ENCODE results near the gene AGT. TPM values are rescaled to one million over a fixed set of nuclear protein-coding genes. Genes with fewer than 3 reads are reported as not detected.
"Not testable (repeated sequence)": the region's sequence is repeated elsewhere in the genome, so short reads cannot be mapped to it uniquely, and the experiment has no call there.

The AGT gene
- polyA plus RNA-seq, 1 donor = 42.2 TPM

DNA sequence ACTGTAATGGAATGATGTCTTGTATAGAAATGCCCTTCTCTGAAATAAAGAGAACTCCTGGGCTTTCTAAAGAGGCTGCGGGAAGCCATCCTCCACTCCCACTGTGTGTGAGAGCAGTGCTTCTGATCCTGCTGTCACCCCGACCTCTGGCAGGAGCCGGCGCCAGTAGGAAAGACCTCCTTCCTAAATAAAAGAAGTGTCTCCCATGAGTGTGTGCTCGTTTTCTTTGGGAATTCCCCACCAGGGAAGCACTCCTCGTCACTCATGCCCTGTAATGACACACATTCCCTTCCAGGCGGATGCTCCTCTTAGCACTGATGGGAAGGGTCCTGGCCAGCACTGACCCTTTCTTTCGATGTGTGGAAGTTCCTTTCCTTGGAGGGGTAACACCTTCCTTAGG lies 20.1 kb downstream of the AGT start:
- no peak for DNase-seq

DNA sequence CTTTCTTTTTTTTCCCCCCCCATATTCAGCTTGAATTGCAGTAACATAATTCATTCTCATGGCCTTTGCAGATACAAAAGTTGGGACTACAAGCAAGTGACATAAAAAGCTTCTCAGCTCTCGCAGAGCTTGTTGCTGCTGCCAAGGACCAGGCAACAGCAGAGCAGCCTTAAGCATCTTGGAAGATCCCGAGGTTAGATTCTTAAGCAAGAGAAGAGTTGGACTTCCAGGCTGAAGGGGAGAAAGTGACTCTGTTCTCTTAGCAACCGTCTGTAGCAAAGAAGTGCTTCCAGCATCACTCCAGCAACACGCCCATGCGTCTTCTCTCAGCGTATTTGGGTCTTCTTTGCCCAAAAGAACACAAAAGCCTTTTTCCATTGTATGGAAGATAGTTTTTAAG lies 20.7 kb downstream of the AGT start:
- DNase-seq = no peak

GRCh38 chr1:230691615-230692014 lies 22.3 kb downstream of the AGT start:
- DNase-seq = no peak

GRCh38 chr1:230690101-230690500 lies 23.8 kb downstream of the AGT start:
- no peak for DNase-seq

DNA sequence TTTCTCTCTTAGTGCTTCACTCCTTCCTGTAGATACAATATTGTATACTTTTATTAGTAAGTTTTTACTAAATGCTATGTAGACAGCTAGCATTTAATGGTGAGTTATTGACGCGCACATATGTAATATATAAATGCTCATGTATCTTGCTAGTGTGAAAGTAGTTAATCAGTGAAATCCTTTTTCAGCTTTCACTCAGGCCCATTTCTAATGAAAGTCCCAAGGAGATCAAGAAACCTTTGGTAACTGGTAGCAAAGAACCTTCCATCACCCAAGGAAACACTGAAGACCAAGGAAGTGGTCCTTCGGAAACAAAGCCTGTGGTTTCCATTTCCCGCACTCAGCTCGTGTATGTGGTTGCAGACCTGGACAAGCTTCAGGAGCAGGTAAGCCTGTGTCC lies 27.2 kb downstream of the AGT start:
- no peak for DNase-seq

GRCh38 chr1:230684998-230685397 lies 28.9 kb downstream of the AGT start:
- DNase-seq = no peak

DNA sequence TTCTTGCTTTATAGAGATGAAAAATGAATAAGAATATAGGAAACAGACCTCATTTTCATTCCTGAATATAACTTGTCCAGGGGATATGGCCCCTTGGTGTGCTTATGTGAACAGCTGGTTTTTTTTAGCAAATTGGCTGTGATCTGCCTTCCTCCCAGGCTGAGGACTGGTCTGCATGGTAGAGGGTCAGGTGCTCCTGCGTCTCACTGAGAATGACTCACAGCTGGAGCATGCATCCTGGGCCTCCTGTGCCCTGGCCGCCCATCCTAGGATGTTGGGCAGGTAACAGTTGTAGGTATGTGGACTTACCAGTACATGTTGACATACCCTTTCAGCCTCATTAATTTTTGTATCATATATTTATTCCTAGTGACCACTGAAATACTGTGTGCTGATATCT lies 29.8 kb downstream of the AGT start:
- DNase-seq = no peak

- DNase-seq = no peak
Observed at GRCh38 chr1:230682882-230683610, 30.9 kb downstream of the AGT start.

DNA sequence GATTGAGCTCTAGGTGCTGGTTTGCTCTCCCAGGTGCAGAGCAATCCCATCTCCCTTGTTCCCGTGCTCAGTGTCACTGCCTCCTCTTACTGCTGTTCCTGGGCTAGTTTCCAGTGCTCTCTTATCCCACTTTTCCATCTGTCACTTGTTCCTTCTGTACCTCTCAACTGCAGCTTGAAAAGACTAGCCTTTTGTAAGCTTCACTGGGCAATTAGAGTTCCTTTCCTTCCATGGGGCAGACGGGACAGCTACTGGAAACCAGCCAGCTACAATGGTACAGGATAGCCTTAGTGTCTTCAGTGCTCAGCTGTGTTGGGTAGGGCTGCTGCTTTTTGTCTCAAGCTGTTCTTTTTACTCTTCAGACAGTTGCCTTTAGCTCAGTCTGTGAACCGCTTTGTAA lies 31.6 kb downstream of the AGT start:
- no peak for DNase-seq

- peak; percentile 42 for DNase-seq
Observed at GRCh38 chr1:230681599-230681998, 32.3 kb downstream of the AGT start.

GRCh38 chr1:230680300-230681025 lies 33.5 kb downstream of the AGT start:
- DNase-seq = no peak

DNA sequence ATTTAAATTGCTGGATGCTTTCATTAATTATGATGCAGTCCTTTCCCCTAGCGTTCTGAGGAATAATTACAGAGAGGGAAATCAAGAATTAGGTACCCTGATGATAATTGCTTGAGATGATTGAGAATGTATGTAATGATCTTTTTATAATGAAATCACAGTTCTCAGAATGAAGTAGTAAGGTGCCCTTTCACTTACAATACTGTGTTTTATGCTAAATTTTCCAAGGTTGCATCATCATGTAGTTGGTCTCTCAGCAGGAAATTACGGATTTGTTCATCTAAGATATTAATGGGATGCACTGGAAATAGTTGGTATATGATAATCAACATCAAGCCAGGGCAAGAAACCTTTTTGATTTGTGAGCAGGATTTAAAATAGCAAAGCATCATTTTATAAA lies 34.1 kb downstream of the AGT start:
- DNase-seq = no peak

DNA sequence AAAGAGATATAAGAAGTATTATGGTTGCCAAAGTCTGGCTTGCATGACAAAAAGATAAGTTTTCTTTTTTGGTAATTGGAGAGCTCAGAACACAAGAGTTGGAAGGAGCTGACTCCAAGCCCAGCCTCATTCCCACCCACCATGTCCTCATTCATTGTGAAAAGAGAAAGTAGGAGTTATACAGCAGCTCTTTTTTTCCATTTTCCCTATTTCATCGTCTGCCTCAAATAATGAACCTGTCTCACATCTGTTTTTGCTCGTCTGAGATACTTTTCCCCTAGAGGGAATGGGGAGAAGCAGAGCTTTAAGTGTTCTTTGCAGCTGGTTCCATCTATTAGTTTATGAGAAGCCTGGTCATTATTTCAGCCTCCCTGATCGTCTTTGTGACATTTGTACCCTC lies 34.7 kb downstream of the AGT start:
- no peak for DNase-seq

GRCh38 chr1:230677200-230677599 lies 36.7 kb downstream of the AGT start:
- DNase-seq = no peak

GRCh38 chr1:230674581-230674980 lies 39.3 kb downstream of the AGT start:
- no peak for DNase-seq

DNA sequence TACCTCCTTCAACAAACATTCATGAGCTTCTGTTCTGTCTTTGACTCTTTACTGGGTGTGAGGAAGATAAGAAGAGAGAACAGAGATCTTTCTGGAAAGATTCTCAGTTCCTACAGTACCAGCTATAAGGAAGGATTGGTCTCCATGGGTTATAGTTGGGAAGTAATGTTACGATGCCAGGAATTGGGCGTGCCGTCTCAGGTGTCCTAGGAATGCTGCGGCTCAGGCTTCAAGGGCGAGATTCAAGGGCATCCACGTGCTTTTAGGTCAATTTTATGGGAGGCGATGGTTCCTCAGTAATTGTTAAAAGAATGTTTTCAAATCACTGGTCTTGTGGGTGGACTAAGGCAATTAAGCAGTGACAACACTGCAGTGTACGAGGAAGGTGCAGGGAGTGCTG lies 44.4 kb downstream of the AGT start:
- no peak for DNase-seq

GRCh38 chr1:230668227-230668626 lies 45.7 kb downstream of the AGT start:
- no peak for DNase-seq

- no peak for DNase-seq
Observed at GRCh38 chr1:230661976-230662375, 51.9 kb downstream of the AGT start.

GRCh38 chr1:230658691-230659090 lies 55.2 kb downstream of the AGT start:
- no peak for DNase-seq

DNA sequence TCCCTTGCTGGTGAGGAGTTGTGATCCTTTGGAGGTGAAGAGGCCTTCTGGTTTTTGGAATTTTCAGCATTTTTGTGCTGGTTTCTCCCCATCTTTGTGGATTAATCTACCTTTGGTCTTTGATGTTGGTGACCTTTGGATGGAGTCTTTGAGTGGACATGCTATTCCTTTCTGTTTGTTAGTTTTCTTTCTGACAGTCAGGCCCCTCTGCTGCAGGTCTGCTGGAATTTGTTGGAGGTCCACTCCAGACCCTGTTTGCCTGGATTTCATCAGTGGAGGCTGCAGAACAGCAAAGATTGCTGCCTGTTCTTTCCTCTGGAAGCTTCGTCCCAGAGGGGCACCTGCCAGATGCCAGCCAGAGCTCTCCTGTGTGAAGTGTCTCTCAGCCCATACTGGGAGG lies 55.8 kb downstream of the AGT start:
- DNase-seq = not testable (repeated sequence)

- DNase-seq = not testable (repeated sequence)
Observed at GRCh38 chr1:230656719-230657118, 57.2 kb downstream of the AGT start.
